PC-3 (cell line): ENCODE measurements around the gene ULK4.

ENCODE experiments used
- CTCF ChIP-seq: fragments of 300-600 bp; sonication (generic); conservative IDR thresholded peaks from 2 replicates; pipeline ENCODE4 v1.5.1; 2017; ENCODE audit warnings: antibody characterized with exemption, low read depth, mild to moderate bottlenecking, low read length
- EZH2 ChIP-seq: fragments of 300-600 bp; sonication (generic); IDR thresholded peaks from one replicate; pipeline ENCODE4 v1.6.1; 2017; ENCODE audit warnings: antibody characterized with exemption, mild to moderate bottlenecking, low read length; ENCODE audit not compliant: unreplicated experiment
- EZH2phosphoT487 ChIP-seq: fragments of 300-600 bp; sonication (generic); IDR thresholded peaks from 2 replicates; pipeline ENCODE4 v1.6.1; 2018; ENCODE audit warnings: mild to moderate bottlenecking, antibody characterized with exemption, low read length, borderline replicate concordance

- TF ChIP-seq CTCF (no peak), EZH2 (no peak), EZH2phosphoT487 (no peak)
Measured at GRCh38 chr3:41224120-41224806, 737.6 kb downstream of the ULK4 start.
